Hematopoietic multipotent progenitor cell treated with erythropoietin and hydrocortisone succinate and interleukin-3 and kit ligand, for 17 days (in vitro differentiated cells): ENCODE measurements around the gene COL17A1.

Experiments
- DNase-seq: peaks from one replicate; pipeline ENCODE4 v3.0.0-alpha.2; 2015; ENCODE audit warnings: low spot score

Gene COL17A1

GRCh38 chr10:103985726-103986125, 100.0 kb downstream of the COL17A1 start:
- no peak for DNase-seq

GRCh38 chr10:103983367-103983911, 102.2 kb downstream of the COL17A1 start:
- no peak for DNase-seq

- no peak for DNase-seq
These were observed 103.0 kb downstream of the COL17A1 start for GRCh38 chr10:103982639-103983038.
